OCI-LY3 (cell line): ENCODE measurements around the gene TPD52L2.

ENCODE experiments used
- EZH2phosphoT487 ChIP-seq: fragments of 200-600 bp; shearing (Covaris generic); IDR thresholded peaks from 2 replicates; pipeline ENCODE4 v1.6.1; 2018; ENCODE audit warnings: antibody characterized with exemption, mixed run types, low read depth
- TF ChIP-seq, protein P1 (sequence below): fragments of 200-600, 300-600 bp; sonication (generic); IDR thresholded peaks from 2 replicates; pipeline ENCODE4 v1.5.1; 2014; ENCODE audit warnings: antibody characterized with exemption, low read length, low read depth

DNA sequence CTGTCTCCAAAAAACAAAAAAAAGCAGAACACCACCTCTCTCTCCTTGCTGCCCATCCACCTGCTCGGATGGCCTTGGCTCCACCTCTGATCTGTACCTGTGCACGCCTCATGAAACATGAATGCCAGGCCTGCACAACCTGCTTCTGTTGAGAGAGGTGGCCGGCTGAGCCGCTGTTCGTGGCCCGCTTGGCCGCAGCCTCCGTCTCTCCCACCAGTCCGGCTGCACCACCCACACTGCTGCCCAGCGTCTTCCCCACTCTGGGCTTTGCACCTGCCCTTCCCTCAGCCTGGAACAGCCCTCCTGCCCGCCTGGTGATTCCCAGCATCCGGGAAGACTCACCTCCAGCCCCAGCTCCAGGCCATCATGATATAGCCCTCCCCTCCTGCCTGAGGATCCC lies 21.8 kb upstream of the TPD52L2 start:
- TF ChIP-seq, protein P1, sequence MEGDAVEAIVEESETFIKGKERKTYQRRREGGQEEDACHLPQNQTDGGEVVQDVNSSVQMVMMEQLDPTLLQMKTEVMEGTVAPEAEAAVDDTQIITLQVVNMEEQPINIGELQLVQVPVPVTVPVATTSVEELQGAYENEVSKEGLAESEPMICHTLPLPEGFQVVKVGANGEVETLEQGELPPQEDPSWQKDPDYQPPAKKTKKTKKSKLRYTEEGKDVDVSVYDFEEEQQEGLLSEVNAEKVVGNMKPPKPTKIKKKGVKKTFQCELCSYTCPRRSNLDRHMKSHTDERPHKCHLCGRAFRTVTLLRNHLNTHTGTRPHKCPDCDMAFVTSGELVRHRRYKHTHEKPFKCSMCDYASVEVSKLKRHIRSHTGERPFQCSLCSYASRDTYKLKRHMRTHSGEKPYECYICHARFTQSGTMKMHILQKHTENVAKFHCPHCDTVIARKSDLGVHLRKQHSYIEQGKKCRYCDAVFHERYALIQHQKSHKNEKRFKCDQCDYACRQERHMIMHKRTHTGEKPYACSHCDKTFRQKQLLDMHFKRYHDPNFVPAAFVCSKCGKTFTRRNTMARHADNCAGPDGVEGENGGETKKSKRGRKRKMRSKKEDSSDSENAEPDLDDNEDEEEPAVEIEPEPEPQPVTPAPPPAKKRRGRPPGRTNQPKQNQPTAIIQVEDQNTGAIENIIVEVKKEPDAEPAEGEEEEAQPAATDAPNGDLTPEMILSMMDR = no peak
- no peak for TF ChIP-seq EZH2phosphoT487
